Natural killer cell (primary cell): ENCODE measurements around the gene LBX2. TPM values are rescaled to one million over a fixed set of nuclear protein-coding genes. Genes with fewer than 3 reads are reported as not detected.

Experiments
- ATAC-seq, 3 donors: fragments of 150-1000 bp in 2 of 3; fragments of 200-7000 bp in 1 of 3; cut with Tn5 transposase; 1 replicate in 1 of 3; 2 replicates in 2 of 3; pipeline ENCODE4 v1.10.0; 2021; ENCODE audit warnings: mild to moderate bottlenecking in 2 of 3, moderate library complexity in 2 of 3
- DNase-seq, 2 donors: peaks; one replicate each; pipeline versions ENCODE4 v3.0.0 to v3.0.0-alpha.2; 2013 to 2021; ENCODE audit warnings: mixed read lengths in 1 of 2
- H3K27ac ChIP-seq: one replicate; pipeline ENCODE4 v1.5.1; 2013; ENCODE audit warnings: mild to moderate bottlenecking, low read length
- H3K27me3 ChIP-seq: one replicate; pipeline ENCODE4 v1.6.1; 2013; ENCODE audit warnings: low read length; ENCODE audit not compliant: control insufficient read depth, insufficient read depth
- H3K36me3 ChIP-seq: one replicate; pipeline ENCODE4 v1.6.1; 2013; ENCODE audit warnings: low read length; ENCODE audit not compliant: control insufficient read depth, insufficient read depth
- H3K4me1 ChIP-seq: one replicate; pipeline ENCODE4 v1.6.1; 2013; ENCODE audit warnings: low read length; ENCODE audit not compliant: control insufficient read depth, insufficient read depth
- H3K4me3 ChIP-seq: one replicate; pipeline ENCODE4 v1.5.1; 2013; ENCODE audit warnings: low read length
- H3K9me3 ChIP-seq: one replicate; pipeline ENCODE4 v1.6.1; 2013; ENCODE audit warnings: low read length; ENCODE audit not compliant: control insufficient read depth, insufficient read depth
- H3K27ac Mint-ChIP-seq, 2 donors: one replicate each; pipeline ENCODE4 v1.8.0; 2022; ENCODE audit warnings: mild to moderate bottlenecking in 2 of 2, mixed read lengths in 2 of 2, moderate library complexity in 1 of 2
- H3K27me3 Mint-ChIP-seq, 2 donors: one replicate each; pipeline ENCODE4 v1.8.0; 2022; ENCODE audit warnings: low read depth in 2 of 2, mixed read lengths in 2 of 2
- H3K36me3 Mint-ChIP-seq: one replicate; pipeline ENCODE4 v1.8.0; 2022; ENCODE audit warnings: mixed read lengths
- H3K4me1 Mint-ChIP-seq, 2 donors: one replicate each; pipeline ENCODE4 v1.8.0; 2022; ENCODE audit warnings: mixed read lengths in 2 of 2
- H3K4me3 Mint-ChIP-seq: one replicate; pipeline ENCODE4 v1.8.0; 2022; ENCODE audit warnings: mild to moderate bottlenecking, moderate library complexity, mixed read lengths
- H3K9me3 Mint-ChIP-seq, 2 donors: one replicate each; pipeline ENCODE4 v1.8.0; 2022; ENCODE audit warnings: mixed read lengths in 2 of 2
- CTCF ChIP-seq: fragments of 200-600 bp; IDR thresholded peaks from one replicate; pipeline ENCODE4 v1.8.0; 2022; ENCODE audit warnings: antibody characterized with exemption
- WGBS: methylation state at CpG from one replicate; pipeline ENCODE4 v1.1.7; 2013; ENCODE audit warnings: missing lambda C conversion rate; ENCODE audit not compliant: insufficient coverage; 5-methylcytosine and 5-hydroxymethylcytosine counted together
- intact Hi-C: fragments of 100-400 bp; cut with micrococcal nuclease; formaldehyde crosslinking; loops from one replicate; pipeline ENCODE4 v1.14.2; 2022
- total RNA-seq, 4 donors: library from RNA; stranded (reverse); fragments of 120-200 nt in 1 of 4; gene quantifications; one replicate each; pipeline versions ENCODE4 v1.2.3 to v1.2.4, GENCODE V29; 2013 to 2022

The LBX2 gene
- total RNA-seq, 3 donors from 2014 or later (not counting 1 experiment from before 2014, with no cell fraction given): 1.7 to 1.9 (median 1.8) TPM

GRCh38 chr2:74522516-74522915 lies 23.1 kb upstream of the LBX2 start:
- Mint-ChIP-seq H3K27me3 (peaks cover 28 to 33% of the 10 kb centered on the region in 2 donors), H3K4me3 (no peak overlapping the region), H3K4me1 (peaks cover 0 to 8% of the 10 kb centered on the region in 2 donors), H3K9me3 (no peaks in the 10 kb centered on the region), H3K27ac (no peak overlapping the region), H3K36me3 (peaks cover 10% of the 10 kb centered on the region)
- no peaks in the 10 kb centered on the region for H3K9me3 ChIP-seq
- no peaks in the 10 kb centered on the region for H3K4me1 ChIP-seq
- ATAC-seq (no peak), DNase-seq (no peak)
- H3K27me3 ChIP-seq: peaks cover 17% of the 10 kb centered on the region
- intact Hi-C loops: no loop called here
- H3K27ac ChIP-seq: no peak overlapping the region
- WGBS: 81% methylated on average over 3 of the region's 3 CpGs
- TF ChIP-seq CTCF: no peak
- peaks cover 20% of the 10 kb centered on the region for H3K36me3 ChIP-seq
- H3K4me3 ChIP-seq: no peak overlapping the region

GRCh38 chr2:74516650-74517049 lies 17.2 kb upstream of the LBX2 start:
- Mint-ChIP-seq H3K4me3 (peak overlapping the region; percentile 86), H3K27ac (no peak overlapping the region), H3K36me3 (no peaks in the 10 kb centered on the region), H3K4me1 (peaks cover 10 to 20% of the 10 kb centered on the region in 2 donors), H3K9me3 (no peaks in the 10 kb centered on the region), H3K27me3 (peaks cover 68 to 72% of the 10 kb centered on the region in 2 donors)
- Histone ChIP-seq H3K4me3 (peak overlapping the region; percentile 21), H3K9me3 (no peaks in the 10 kb centered on the region), H3K4me1 (peaks cover 31% of the 10 kb centered on the region), H3K36me3 (no peaks in the 10 kb centered on the region), H3K27me3 (peaks cover 61% of the 10 kb centered on the region), H3K27ac (no peak overlapping the region)
- DNase-seq: no peak
- intact Hi-C loops: loop anchor here (1.0 kb wide), 1 partner anchor 13 kb away; the partner anchor contains the start of genes AUP1 and HTRA2
- WGBS: 67% methylated on average over 13 of the region's 13 CpGs
- no peak for TF ChIP-seq CTCF
- ATAC-seq: no peak

GRCh38 chr2:74515981-74516633 lies 16.7 kb upstream of the LBX2 start:
- ATAC-seq (peak; percentile 79 to 88 (median 86)), DNase-seq (peak; percentile 65 to 79)
- Mint-ChIP-seq H3K36me3 (no peaks in the 10 kb centered on the region), H3K4me3 (peak overlapping the region; percentile 86), H3K27ac (no peak overlapping the region), H3K4me1 (peaks cover 10 to 20% of the 10 kb centered on the region in 2 donors), H3K27me3 (peaks cover 73 to 78% of the 10 kb centered on the region in 2 donors), H3K9me3 (no peaks in the 10 kb centered on the region)
- no peak for TF ChIP-seq CTCF
- H3K36me3 ChIP-seq: no peaks in the 10 kb centered on the region
- peaks cover 65% of the 10 kb centered on the region for H3K27me3 ChIP-seq
- H3K4me3 ChIP-seq: peak overlapping the region; percentile 21
- H3K27ac ChIP-seq: no peak overlapping the region
- H3K4me1 ChIP-seq: peaks cover 31% of the 10 kb centered on the region
- no peaks in the 10 kb centered on the region for H3K9me3 ChIP-seq
- 4% methylated on average over 72 of the region's 72 CpGs for WGBS
- intact Hi-C loops: loop anchor here (1.0 kb wide), 1 partner anchor 13 kb away; the partner anchor contains the start of genes AUP1 and HTRA2
